ENCODE results near the gene COL27A1. TPM values are rescaled to one million over a fixed set of nuclear protein-coding genes. Genes with fewer than 3 reads are reported as not detected.

COL27A1 gene
- total RNA-seq, 2 experiments from 2014 or later, result 11.4 to 12.2 TPM

DNA sequence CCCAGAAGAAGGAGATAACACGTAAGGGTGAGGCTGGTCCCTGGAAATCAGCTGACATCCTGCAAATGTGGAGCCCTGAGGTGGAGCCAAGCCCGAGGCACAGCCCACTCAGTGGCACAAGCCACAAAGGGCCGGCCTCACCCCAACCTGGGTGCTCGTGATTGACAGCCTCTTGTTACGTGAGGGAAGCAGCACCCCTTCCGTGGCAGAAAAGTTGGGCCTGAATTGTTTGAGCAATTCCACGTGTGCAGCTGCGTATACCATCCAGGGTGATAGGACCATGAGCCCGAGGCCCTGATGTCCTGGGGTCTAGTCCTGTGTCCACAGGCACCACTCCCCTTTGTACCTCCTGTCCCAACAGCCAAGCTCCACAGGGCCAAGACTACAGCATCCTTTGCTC lies 179.2 kb downstream of the COL27A1 start:
- H3K27ac Mint-ChIP-seq, result no peak overlapping the region
- DNase-seq, result no peak
- H3K4me3 Mint-ChIP-seq, result no peak overlapping the region
- no peaks in the 10 kb centered on the region for H3K27me3 Mint-ChIP-seq
- peaks cover 33% of the 10 kb centered on the region for H3K36me3 Mint-ChIP-seq
- H3K4me1 Mint-ChIP-seq, result peaks cover 15% of the 10 kb centered on the region
- peaks cover 2% of the 10 kb centered on the region for H3K9me3 Mint-ChIP-seq

DNA sequence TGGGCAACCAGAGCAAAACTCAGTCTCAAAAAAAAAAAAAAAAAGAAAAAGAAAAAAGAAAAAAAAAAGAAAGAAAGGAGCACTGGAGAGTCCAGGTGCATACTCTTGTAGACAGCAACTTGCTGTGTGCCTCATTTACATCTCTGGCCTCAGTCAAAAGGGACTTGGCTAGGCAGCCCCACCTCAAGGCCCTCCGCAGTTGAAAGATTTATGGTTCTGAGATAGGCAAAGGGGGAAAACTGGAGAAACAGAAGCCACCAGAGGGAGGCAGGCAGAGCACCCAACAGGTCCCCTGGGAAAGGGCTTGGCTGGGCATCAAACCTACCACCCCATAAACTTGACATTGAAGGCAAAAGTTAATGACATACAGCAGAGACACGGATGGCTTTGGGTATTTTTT lies 180.4 kb downstream of the COL27A1 start:
- Mint-ChIP-seq H3K27me3 (no peaks in the 10 kb centered on the region), H3K4me1 (peaks cover 14% of the 10 kb centered on the region), H3K36me3 (peaks cover 44% of the 10 kb centered on the region), H3K4me3 (no peak overlapping the region), H3K9me3 (peaks cover 2% of the 10 kb centered on the region), H3K27ac (peak overlapping the region; percentile 48)
- no peak for DNase-seq

DNA sequence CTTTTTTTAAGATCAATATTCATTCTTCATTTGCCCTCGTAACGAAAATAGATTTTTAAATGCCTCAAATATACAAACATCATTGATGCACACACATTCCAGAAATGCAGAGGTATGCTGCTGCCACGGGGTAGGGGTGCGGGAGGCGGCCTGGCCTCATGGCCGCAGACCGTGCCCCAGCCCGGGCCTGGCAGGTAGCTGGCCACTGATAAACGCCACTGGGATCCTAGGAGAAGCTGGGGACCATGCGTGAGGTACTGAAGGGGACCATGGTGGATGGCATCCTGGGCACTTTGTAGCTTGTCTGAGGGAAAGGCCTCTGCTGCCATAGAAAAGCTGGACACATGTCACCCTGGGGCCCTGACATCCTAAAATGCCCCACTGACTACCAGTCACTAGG lies 180.8 kb downstream of the COL27A1 start:
- H3K27me3 Mint-ChIP-seq, result no peaks in the 10 kb centered on the region
- peak overlapping the region; percentile 48 for H3K27ac Mint-ChIP-seq
- no peak overlapping the region for H3K4me3 Mint-ChIP-seq
- peaks cover 45% of the 10 kb centered on the region for H3K36me3 Mint-ChIP-seq
- peaks cover 2% of the 10 kb centered on the region for H3K9me3 Mint-ChIP-seq
- DNase-seq, result no peak
- H3K4me1 Mint-ChIP-seq, result peaks cover 10% of the 10 kb centered on the region

DNA sequence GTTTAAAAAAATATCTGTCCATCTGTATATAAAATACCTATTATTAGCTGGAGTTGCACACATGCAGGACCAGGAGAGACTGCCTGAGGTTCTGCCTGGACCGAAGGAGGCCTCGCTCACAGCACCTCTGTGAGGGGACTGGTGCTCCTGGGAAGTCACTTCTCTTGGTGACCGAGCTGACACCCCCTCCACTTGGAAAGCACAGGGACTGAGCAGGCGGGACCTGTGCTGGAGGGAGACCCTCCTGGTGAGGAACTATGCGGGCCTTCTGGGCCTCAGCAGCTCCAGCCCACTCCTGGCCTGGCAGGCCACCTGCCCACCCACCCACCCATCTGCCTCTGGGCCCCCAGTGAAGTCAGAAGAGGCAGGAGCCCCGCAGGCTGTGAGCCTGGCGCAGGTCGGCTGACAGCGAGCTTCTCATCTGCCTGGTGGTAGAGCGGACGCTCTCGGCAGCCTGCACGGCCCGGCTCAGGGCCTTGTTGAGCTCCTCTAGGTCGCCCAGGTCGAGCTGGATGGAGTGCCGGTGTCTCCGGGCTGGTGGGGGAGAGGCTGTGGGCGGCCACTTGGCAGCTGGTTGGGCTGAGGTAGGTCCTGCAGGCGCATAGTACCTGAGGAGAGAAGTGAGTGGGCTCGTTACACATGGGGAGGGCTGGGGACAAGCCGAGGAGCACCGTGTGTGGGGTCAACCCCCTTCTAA lies 181.5 kb downstream of the COL27A1 start:
- Mint-ChIP-seq H3K36me3 (peaks cover 51% of the 10 kb centered on the region), H3K27ac (peak overlapping the region; percentile 48), H3K27me3 (no peaks in the 10 kb centered on the region), H3K4me1 (peaks cover 13% of the 10 kb centered on the region), H3K9me3 (peaks cover 2% of the 10 kb centered on the region), H3K4me3 (no peak overlapping the region)
- DNase-seq, result no peak

DNA sequence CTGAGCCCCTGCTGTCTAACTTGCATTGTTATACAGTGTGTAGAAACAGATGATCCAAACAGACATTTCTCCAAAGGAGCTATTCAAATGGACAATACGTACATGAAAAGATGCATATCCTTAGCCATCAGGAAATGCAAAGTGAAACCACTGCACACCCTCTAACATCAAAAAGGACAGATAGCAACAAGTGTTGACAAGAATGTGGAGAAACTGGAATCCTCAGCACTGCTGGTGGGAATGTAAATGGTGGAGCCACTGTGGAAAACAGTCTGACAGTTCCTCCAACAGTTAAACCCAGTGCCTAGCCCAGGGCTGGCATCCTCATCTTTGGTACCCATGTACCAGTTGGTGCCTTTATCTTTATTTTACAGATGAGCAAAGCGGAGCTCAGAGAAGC lies 182.8 kb downstream of the COL27A1 start:
- H3K9me3 Mint-ChIP-seq, result peaks cover 2% of the 10 kb centered on the region
- peaks cover 53% of the 10 kb centered on the region for H3K36me3 Mint-ChIP-seq
- peak overlapping the region; percentile 60 for H3K27ac Mint-ChIP-seq
- H3K27me3 Mint-ChIP-seq, result no peaks in the 10 kb centered on the region
- peaks cover 13% of the 10 kb centered on the region for H3K4me1 Mint-ChIP-seq
- no peak overlapping the region for H3K4me3 Mint-ChIP-seq
- DNase-seq, result no peak

DNA sequence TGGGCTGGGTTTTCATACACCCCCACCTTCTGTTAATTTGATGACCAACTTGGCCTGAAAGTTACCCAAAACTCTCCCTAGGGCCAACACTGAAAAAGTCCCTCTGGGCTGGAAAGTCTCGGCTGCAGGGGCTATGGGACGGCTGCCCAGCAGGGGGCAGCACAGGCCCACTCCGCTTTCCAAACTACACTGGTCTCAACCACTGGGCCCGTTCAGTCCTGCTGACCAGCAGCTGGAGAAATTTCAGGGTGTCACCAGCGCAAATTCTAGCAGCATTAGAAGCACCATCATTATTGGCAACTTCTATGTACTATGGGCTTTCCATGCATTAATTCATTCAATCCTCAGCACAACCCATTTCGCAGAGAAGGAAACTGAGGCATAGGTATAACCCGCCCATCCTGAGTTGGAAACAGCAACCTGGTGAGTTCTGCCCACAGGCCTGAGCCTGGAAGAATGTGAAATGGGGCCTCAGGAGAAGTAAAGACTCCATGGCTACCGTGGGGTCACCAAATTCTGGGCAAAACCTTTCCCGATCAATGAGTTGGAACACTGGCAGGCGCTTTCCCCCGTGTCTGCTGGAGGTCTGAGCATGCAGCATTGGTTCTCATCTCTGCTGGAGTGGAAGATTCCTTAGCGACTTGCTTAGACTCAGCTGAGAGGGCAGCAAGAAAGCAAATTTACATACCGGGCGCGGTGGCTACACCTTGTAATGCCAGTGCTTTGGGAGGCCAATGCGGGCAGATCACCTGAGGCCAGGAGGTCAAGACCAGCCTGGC lies 184.0 kb downstream of the COL27A1 start:
- Mint-ChIP-seq H3K27me3 (no peaks in the 10 kb centered on the region), H3K27ac (peak overlapping the region; percentile 76), H3K36me3 (peaks cover 59% of the 10 kb centered on the region), H3K4me3 (no peak overlapping the region), H3K9me3 (peaks cover 2% of the 10 kb centered on the region), H3K4me1 (peaks cover 13% of the 10 kb centered on the region)
- DNase-seq, result peak; percentile 62

DNA sequence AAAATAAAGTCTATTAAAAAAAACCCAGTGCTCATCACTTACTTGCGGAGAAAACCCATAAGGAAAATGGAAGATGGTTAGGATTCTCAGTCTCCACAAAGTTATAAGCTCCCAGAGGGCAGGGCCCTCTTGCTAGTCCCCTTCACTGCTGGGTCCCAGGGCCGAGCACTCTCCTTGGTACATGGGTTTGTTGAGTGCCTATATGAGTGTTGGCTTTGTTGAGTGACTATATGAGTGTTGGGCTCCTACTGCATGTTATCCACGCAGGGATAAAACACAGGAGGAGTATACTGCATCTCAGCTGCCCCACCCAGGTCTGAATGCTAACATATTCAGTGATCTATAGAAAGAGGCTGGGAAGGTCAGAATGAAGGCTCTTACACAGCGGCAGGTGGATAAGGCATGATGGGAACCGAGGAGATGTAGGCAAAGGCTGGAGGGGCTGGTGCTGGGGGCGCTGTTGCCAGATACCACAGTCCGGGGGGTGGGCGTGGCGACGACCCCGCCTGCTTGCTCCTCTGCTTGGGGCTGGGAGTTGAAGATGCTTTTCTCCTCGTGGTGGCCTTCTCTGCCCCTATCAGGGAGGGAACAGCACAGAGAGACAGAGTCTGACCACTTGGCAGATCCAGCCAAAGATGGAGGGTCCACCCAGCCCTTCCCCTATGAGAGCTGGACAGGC lies 186.0 kb downstream of the COL27A1 start:
- Mint-ChIP-seq H3K36me3 (peaks cover 56% of the 10 kb centered on the region), H3K9me3 (no peaks in the 10 kb centered on the region), H3K27ac (peak overlapping the region; percentile 66), H3K27me3 (no peaks in the 10 kb centered on the region), H3K4me3 (no peak overlapping the region), H3K4me1 (peaks cover 18% of the 10 kb centered on the region)
- no peak for DNase-seq

DNA sequence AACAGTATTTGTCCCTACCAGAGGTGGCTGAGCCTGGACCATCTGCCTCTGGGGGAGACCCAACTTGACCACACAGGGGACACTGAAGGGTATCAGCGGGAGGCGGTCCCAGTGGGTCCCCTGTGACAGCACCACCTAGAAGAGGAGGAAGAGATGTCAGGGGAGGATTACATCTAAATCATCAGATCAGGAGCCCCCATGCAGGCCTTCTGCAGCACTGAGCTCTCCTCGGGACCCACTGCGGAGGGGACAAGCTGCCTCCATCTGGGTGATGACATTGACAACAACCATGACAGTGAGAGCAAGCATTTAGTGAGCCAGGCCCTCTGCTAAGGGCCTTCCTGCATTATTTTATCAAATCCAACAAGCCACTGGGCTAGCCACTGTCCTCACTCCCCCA lies 186.7 kb downstream of the COL27A1 start:
- no peak for DNase-seq
- Mint-ChIP-seq H3K4me3 (no peak overlapping the region), H3K36me3 (peaks cover 58% of the 10 kb centered on the region), H3K27ac (peak overlapping the region; percentile 66), H3K27me3 (no peaks in the 10 kb centered on the region), H3K4me1 (peaks cover 24% of the 10 kb centered on the region), H3K9me3 (no peaks in the 10 kb centered on the region)

DNA sequence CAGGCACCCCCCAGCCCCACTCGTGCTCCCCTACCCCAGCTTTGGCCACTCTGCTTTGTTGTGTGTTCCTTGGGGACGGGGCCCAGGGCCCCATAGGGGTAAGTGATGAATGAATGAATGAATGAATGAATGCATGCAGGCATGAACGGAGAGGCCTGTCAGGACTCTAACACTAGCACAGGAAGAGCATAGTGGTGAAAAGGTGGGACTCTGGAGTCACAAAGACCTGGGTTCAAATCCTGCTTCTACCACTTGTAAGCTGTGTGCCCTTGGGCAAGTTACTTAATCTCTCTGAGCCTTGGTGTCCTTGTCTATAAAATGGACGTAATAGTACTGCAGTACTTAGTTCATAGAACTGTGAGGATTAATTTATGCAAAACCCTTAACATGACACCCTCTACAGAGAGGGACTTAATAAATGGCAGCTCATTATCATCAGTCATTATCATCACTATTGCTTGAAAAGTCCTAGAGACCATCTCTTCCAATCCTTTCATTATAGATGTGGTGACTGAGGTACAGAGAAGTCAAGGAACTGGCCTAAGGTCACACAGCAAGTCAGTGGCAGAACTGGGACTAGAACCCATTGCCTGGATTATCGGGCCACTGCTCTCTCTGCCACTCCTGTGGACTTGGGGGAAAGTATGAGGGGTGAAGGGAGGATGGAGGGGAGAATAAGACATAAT lies 187.6 kb downstream of the COL27A1 start:
- Mint-ChIP-seq H3K27me3 (no peaks in the 10 kb centered on the region), H3K4me3 (no peak overlapping the region), H3K36me3 (peaks cover 57% of the 10 kb centered on the region), H3K9me3 (no peaks in the 10 kb centered on the region), H3K27ac (peak overlapping the region; percentile 73), H3K4me1 (peaks cover 27% of the 10 kb centered on the region)
- DNase-seq, result no peak

DNA sequence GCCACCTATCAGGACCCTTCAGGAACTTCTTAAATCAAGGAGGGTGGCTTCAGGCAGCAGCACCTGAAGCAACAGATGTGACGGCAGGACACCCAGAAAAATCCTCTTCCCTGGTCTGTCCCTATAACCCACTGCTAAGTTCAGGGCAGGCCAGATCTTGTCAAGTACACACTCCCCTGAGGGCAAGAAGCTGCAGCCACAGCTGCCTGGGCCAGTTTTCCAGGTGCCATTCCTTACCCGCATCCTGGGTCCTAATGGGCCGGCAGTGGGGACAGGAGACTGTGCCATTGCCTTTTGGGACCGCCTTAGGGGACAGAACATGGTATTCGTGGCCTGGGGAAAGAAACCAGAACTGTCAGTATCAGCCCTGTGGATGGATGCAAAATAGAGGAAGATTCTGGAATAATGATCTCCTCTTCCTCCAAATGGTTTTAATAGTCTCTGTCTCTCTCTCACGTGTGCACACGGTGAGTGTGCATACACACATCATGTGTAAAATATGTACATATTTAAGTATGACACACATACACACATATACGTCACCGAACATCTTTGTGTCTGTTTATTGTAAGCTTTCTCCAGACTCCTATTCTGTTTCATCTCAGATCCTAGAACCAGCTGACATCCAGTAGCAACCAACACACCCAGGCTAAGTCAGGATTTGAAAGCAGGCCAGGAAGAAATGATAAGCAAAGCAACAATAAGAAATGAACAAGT lies 188.3 kb downstream of the COL27A1 start:
- H3K36me3 Mint-ChIP-seq, result peaks cover 62% of the 10 kb centered on the region
- no peaks in the 10 kb centered on the region for H3K9me3 Mint-ChIP-seq
- peaks cover 32% of the 10 kb centered on the region for H3K4me1 Mint-ChIP-seq
- no peak for DNase-seq
- H3K27me3 Mint-ChIP-seq, result no peaks in the 10 kb centered on the region
- H3K27ac Mint-ChIP-seq, result peak overlapping the region; percentile 73
- H3K4me3 Mint-ChIP-seq, result no peak overlapping the region

DNA sequence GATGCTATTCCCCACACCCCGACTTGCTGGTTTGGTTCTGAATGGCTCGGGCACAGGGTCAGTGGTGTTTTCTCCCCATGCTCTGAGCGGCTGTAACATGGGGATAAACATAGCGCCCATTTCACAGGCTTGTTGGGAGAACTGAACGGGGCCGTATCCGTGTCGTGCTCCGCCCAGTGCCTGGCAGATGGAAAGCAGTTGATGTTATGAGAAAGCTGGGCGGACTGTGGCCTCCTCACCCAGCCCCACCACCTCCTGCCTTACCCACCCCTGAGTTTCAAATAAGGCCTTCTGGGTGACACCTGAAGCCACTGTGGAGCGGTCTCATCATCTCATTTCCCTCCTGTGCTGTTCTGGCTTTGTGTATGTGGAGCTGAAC lies 188.8 kb downstream of the COL27A1 start:
- Mint-ChIP-seq H3K9me3 (no peaks in the 10 kb centered on the region), H3K27ac (peak overlapping the region; percentile 84), H3K4me1 (peaks cover 32% of the 10 kb centered on the region), H3K36me3 (peaks cover 60% of the 10 kb centered on the region), H3K27me3 (no peaks in the 10 kb centered on the region), H3K4me3 (no peak overlapping the region)
- DNase-seq, result no peak

DNA sequence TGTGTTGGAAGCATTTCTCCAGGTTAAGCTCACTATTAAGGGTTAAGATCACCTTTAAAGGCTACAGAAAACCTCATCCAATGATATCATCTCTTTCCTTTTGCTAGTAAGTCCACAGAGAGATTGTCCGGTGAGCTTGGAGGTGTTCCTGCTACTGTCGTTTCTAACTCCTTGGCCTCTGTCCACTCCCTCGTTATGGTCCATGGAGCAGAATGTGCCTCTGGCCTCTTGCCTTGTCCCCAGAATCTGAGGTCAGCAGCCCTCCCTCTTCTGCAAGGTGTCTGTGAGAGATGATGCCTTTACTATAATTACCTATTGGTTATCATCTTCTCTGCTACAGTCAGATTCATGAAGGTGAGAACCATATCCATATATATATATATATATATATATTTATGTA lies 189.4 kb downstream of the COL27A1 start:
- Mint-ChIP-seq H3K9me3 (no peaks in the 10 kb centered on the region), H3K4me1 (peaks cover 36% of the 10 kb centered on the region), H3K27me3 (no peaks in the 10 kb centered on the region), H3K36me3 (peaks cover 60% of the 10 kb centered on the region), H3K4me3 (no peak overlapping the region), H3K27ac (peak overlapping the region; percentile 84)
- DNase-seq, result no peak

DNA sequence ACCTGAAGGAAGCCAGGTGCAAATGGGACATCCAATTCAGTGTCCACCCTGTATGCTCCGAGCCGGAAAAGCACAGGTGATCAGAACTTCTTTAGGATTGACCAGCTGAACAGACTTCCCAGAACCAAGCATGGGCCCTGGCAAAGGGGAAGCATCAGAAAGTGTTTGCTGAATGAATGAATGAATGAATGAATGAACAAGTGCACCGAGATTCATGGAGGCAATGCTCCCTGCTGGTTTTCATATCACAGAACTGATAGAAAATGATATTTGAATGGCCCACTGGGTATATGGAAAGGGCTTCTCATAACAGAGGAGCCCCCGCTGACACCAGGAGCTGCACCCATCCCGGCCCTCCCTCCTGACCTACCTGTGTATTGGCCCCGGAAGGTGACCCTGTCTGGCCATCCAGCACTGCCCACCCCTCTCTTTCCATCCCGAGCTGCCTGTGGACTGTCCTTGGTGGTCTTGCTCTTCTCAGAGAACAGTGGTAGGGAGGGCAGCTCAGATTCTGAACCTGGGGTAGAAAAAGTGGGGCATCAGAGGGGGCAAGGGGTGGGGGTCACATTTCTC lies 190.2 kb downstream of the COL27A1 start:
- Mint-ChIP-seq H3K27me3 (no peaks in the 10 kb centered on the region), H3K27ac (peak overlapping the region; percentile 82), H3K9me3 (no peaks in the 10 kb centered on the region), H3K36me3 (peaks cover 62% of the 10 kb centered on the region), H3K4me3 (no peak overlapping the region), H3K4me1 (peaks cover 45% of the 10 kb centered on the region)
- DNase-seq, result no peak

DNA sequence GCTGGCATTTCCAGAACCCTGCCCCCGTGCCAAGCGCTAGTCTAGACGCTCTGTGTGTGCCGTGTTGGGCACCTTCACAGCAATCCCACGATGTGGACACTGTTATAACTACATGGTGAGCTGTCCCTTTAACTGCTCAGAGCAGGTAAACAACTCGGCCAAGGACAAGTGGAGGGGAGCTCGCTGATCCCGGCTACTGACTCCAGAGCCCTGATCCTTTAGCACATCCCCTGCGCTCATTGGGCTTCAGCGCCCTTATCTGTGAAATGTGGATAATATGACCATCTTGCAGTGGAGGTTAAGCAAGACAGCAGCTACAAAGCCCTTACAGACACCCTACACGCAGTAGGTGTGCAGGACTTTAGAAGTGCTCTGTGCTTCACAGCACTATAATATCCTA lies 190.8 kb downstream of the COL27A1 start:
- DNase-seq, result no peak
- H3K4me1 Mint-ChIP-seq, result peaks cover 49% of the 10 kb centered on the region
- H3K27me3 Mint-ChIP-seq, result no peaks in the 10 kb centered on the region
- no peaks in the 10 kb centered on the region for H3K9me3 Mint-ChIP-seq
- H3K36me3 Mint-ChIP-seq, result peaks cover 63% of the 10 kb centered on the region
- peak overlapping the region; percentile 82 for H3K27ac Mint-ChIP-seq
- no peak overlapping the region for H3K4me3 Mint-ChIP-seq
